ENCODE measurements around the gene AATK.
A peak's percentile ranks its signal among the peaks of the same experiment; 100 is the strongest.

The AATK gene

DNA sequence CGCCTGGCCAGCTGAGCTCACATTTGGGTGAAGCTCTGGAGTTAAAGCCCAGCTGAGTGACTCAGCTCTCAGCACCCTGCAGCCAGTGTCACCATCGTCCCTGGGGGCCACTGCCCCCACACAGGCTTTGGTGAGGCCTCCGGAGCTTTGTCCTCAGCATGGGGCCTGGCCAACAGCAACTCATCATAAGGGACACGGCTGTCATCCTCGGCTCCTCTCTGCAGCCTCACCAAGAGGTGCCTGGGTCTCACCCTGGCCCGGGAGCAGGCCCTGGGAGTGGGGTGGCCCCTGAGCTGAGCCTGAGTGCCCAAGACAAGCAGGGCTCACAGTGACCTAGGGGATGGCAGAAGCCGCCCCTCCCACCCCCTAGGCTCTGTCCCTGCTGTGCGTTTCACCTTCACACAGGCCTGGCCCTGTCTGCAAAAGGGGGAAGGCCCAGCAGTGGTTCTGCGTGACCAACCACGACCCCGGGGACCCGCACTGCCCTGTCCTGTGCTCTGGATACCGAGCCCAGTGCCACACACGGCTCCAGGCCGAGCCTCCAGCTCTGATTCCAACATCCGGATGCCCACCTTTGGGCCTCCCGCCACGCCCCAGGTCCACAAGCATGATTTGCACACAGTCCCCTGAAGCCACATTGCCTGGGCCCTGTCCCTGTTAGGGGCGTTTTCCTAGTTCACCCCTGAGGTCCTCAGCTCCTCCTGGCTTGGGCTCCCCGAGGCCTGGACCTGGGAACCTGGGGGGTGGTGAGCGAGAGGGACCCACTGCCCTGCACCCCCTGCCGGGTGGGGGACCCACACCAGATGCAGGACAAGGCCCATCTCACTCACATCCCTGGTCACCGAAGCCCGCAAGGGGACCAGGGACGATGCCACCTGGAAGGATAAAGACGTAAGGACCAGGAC is 21.8 kb upstream of the AATK start:
- H3K4me1 ChIP-seq (ENCODE audit: insufficient read depth, poor library complexity, severe bottlenecking), result no peaks in the 10 kb centered on the region
- TF ChIP-seq, protein P1, sequence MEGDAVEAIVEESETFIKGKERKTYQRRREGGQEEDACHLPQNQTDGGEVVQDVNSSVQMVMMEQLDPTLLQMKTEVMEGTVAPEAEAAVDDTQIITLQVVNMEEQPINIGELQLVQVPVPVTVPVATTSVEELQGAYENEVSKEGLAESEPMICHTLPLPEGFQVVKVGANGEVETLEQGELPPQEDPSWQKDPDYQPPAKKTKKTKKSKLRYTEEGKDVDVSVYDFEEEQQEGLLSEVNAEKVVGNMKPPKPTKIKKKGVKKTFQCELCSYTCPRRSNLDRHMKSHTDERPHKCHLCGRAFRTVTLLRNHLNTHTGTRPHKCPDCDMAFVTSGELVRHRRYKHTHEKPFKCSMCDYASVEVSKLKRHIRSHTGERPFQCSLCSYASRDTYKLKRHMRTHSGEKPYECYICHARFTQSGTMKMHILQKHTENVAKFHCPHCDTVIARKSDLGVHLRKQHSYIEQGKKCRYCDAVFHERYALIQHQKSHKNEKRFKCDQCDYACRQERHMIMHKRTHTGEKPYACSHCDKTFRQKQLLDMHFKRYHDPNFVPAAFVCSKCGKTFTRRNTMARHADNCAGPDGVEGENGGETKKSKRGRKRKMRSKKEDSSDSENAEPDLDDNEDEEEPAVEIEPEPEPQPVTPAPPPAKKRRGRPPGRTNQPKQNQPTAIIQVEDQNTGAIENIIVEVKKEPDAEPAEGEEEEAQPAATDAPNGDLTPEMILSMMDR (IDR thresholded peaks at IDR 0.05; ENCODE audit: poor library complexity, severe bottlenecking), result no peak
- H3K36me3 ChIP-seq (ENCODE audit: low read depth), result no peaks in the 10 kb centered on the region; the same call in 1 of the 2 replicates

DNA sequence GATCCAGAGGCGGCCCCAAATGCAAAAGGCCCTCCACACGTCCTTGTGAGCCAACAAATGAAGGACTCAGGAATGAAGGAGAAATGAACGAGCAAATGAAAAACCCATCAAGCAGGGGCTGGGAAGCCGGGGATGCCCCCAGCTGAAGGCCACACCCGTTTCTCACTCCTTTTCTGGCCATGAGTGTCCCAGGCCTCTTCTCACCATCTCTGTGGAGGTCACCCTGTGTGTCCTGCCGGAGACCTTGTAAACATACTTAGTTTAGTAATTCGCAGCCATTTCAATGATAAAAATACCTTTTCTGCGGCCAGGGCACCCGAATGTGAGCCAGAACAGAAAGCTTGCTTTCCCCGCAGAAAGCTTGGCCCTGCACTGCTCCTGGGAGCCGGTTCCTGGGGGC is 21.1 kb upstream of the AATK start:
- H3K27ac ChIP-seq (ENCODE audit: poor library complexity, severe bottlenecking), result no peak overlapping the region
- H3K27me3 ChIP-seq (ENCODE audit: insufficient read depth, poor library complexity, severe bottlenecking), result peaks cover 9% of the 10 kb centered on the region
- no peaks in the 10 kb centered on the region for H3K4me1 ChIP-seq (ENCODE audit: insufficient read depth, poor library complexity, severe bottlenecking)
- no peaks in the 10 kb centered on the region; the same call in 1 of the 2 replicates for H3K36me3 ChIP-seq (ENCODE audit: low read depth)
- H3K4me3 ChIP-seq (ENCODE audit: severe bottlenecking), result no peak overlapping the region
- no peak for DNase-seq (ENCODE audit: low spot score)
- ATAC-seq (ENCODE audit: low read depth), result no peak
- TF ChIP-seq, protein P1 (IDR thresholded peaks at IDR 0.05; ENCODE audit: poor library complexity, severe bottlenecking), result no peak
- H3K9me3 ChIP-seq (ENCODE audit: severe bottlenecking), result no peaks in the 10 kb centered on the region

More for the DNA sequence above, 21.8 kb upstream of the AATK start:
- Histone ChIP-seq H3K27ac (ENCODE audit: poor library complexity, severe bottlenecking) (no peak overlapping the region), H3K4me3 (ENCODE audit: severe bottlenecking) (no peak overlapping the region), H3K27me3 (ENCODE audit: insufficient read depth, poor library complexity, severe bottlenecking) (peaks cover 9% of the 10 kb centered on the region), H3K9me3 (ENCODE audit: severe bottlenecking) (no peaks in the 10 kb centered on the region)
- no peak for DNase-seq (ENCODE audit: low spot score)
- ATAC-seq (ENCODE audit: low read depth), result no peak

DNA sequence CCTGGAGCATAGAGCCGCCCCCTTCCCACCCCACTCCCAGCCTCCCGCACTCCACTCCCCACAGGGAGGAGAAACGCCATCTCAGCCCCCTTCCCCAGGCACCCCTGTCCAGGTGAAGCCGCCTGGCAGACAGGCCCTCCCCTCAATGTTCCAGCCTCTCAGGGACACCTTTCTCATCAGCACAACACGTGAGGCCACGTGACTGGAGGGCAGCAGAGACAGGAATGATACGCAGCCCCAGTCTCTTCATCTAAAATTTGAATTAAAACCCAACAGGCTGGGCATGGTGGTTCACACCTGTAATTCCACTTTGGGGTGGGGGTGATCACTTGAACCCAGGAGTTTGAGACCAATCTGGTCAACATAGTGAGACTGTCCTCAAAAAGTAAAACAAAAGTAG is 20.2 kb upstream of the AATK start:
- no peak overlapping the region for H3K4me3 ChIP-seq (ENCODE audit: severe bottlenecking)
- no peaks in the 10 kb centered on the region for H3K9me3 ChIP-seq (ENCODE audit: severe bottlenecking)
- TF ChIP-seq, protein P1 (IDR thresholded peaks at IDR 0.05; ENCODE audit: poor library complexity, severe bottlenecking), result no peak
- no peaks in the 10 kb centered on the region; the same call in 1 of the 2 replicates for H3K36me3 ChIP-seq (ENCODE audit: low read depth)
- H3K27ac ChIP-seq (ENCODE audit: poor library complexity, severe bottlenecking), result no peak overlapping the region
- no peaks in the 10 kb centered on the region for H3K4me1 ChIP-seq (ENCODE audit: insufficient read depth, poor library complexity, severe bottlenecking)
- ATAC-seq (ENCODE audit: low read depth), result no peak
- H3K27me3 ChIP-seq (ENCODE audit: insufficient read depth, poor library complexity, severe bottlenecking), result peaks cover 9% of the 10 kb centered on the region
- DNase-seq (ENCODE audit: low spot score), result no peak

DNA sequence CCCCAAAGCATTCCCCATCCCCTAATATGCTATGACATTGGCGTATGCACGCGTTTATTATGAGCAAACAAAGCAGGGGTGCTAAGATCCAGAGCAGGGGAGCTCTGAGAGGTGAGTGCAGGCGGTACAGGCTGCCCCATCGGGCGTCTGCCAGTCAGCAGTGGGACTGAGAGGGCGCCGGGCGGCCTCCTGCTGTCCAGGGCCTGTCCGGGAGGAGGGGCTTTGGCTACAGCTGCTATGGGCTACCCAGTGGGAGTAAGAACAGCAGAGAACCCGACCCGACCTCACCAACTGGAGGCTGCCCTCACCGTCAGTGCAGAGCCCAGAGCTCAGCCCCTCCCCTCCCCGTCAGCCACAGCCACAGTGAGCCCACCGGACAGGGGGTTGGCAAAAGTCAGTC is 18.5 kb upstream of the AATK start:
- DNase-seq (ENCODE audit: low spot score) (no peak), ATAC-seq (ENCODE audit: low read depth) (peak; percentile 8; the same call in 1 of the 3 replicates)
- Histone ChIP-seq H3K4me3 (ENCODE audit: severe bottlenecking) (no peak overlapping the region), H3K36me3 (ENCODE audit: low read depth) (no peaks in the 10 kb centered on the region), H3K9me3 (ENCODE audit: severe bottlenecking) (no peaks in the 10 kb centered on the region), H3K4me1 (ENCODE audit: insufficient read depth, poor library complexity, severe bottlenecking) (no peaks in the 10 kb centered on the region), H3K27ac (ENCODE audit: poor library complexity, severe bottlenecking) (no peak overlapping the region), H3K27me3 (ENCODE audit: insufficient read depth, poor library complexity, severe bottlenecking) (peaks cover 9% of the 10 kb centered on the region)
- TF ChIP-seq, protein P1 (IDR thresholded peaks at IDR 0.05; ENCODE audit: poor library complexity, severe bottlenecking), result no peak

DNA sequence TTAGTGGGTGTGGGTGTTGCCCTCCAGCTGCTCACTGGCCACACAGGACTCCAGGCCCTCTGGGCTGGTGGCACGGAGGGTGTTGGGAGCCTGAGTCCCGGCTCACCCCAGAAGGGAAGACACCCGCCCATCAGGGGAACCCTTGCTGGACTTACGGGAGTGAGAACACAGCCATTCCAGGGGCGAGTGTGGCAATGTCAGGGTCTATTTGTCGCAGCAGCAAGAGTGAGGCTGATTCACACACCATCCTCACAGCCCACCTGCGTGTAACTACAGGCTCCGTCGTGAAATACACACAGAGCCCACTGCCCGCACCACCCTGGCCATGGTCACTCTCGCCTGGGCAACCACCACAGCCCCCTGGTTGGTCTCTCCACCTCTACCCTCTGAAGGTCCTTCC is 17.8 kb upstream of the AATK start:
- H3K27me3 ChIP-seq (ENCODE audit: insufficient read depth, poor library complexity, severe bottlenecking), result peaks cover 9% of the 10 kb centered on the region
- H3K9me3 ChIP-seq (ENCODE audit: severe bottlenecking), result no peaks in the 10 kb centered on the region
- DNase-seq (ENCODE audit: low spot score) (no peak), ATAC-seq (ENCODE audit: low read depth) (no peak)
- no peaks in the 10 kb centered on the region for H3K36me3 ChIP-seq (ENCODE audit: low read depth)
- H3K27ac ChIP-seq (ENCODE audit: poor library complexity, severe bottlenecking), result no peak overlapping the region
- TF ChIP-seq, protein P1 (IDR thresholded peaks at IDR 0.05; ENCODE audit: poor library complexity, severe bottlenecking), result no peak
- no peaks in the 10 kb centered on the region for H3K4me1 ChIP-seq (ENCODE audit: insufficient read depth, poor library complexity, severe bottlenecking)
- no peak overlapping the region for H3K4me3 ChIP-seq (ENCODE audit: severe bottlenecking)
